Epithelial cell of esophagus (primary cell): Measurements from ENCODE around the gene SHC3.

Experiments used
- DNase-seq: peaks from one replicate; pipeline ENCODE4 v3.0.0; 2010; ENCODE audit warnings: low read depth
- H3K4me3 ChIP-seq: 2 replicates; pipeline ENCODE4 v1.5.1; 2011; ENCODE audit warnings: mild to moderate bottlenecking, low read length, control low read depth
- TF ChIP-seq, protein P1 (sequence below): IDR thresholded peaks from 2 replicates; pipeline ENCODE4 v1.5.1; 2011; ENCODE audit warnings: low read depth, mild to moderate bottlenecking, low read length, control low read depth, inconsistent platforms; ENCODE audit not compliant: insufficient read depth; ENCODE audit errors: missing control alignments

The SHC3 gene

DNA sequence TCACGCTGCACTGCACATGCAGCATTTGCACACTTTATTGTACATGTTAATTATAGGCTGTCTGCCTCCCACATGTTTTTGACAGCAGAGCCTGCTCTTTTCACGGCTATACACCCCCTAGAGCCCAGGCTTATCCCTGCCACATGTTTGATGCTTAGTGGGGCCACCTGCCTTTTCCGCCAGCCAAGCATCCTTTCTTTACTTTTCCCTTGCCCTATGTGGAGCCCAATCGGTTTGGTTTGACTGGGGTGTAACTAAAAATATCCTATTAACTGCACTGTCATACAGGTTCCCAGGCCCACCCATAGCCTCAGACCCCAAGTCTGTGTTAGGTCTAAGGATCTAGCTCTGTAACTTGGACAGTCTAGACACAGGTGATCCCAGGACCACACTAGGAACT lies 206.2 kb downstream of the SHC3 start:
- no peak for DNase-seq
- TF ChIP-seq, protein P1, sequence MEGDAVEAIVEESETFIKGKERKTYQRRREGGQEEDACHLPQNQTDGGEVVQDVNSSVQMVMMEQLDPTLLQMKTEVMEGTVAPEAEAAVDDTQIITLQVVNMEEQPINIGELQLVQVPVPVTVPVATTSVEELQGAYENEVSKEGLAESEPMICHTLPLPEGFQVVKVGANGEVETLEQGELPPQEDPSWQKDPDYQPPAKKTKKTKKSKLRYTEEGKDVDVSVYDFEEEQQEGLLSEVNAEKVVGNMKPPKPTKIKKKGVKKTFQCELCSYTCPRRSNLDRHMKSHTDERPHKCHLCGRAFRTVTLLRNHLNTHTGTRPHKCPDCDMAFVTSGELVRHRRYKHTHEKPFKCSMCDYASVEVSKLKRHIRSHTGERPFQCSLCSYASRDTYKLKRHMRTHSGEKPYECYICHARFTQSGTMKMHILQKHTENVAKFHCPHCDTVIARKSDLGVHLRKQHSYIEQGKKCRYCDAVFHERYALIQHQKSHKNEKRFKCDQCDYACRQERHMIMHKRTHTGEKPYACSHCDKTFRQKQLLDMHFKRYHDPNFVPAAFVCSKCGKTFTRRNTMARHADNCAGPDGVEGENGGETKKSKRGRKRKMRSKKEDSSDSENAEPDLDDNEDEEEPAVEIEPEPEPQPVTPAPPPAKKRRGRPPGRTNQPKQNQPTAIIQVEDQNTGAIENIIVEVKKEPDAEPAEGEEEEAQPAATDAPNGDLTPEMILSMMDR = no peak

DNA sequence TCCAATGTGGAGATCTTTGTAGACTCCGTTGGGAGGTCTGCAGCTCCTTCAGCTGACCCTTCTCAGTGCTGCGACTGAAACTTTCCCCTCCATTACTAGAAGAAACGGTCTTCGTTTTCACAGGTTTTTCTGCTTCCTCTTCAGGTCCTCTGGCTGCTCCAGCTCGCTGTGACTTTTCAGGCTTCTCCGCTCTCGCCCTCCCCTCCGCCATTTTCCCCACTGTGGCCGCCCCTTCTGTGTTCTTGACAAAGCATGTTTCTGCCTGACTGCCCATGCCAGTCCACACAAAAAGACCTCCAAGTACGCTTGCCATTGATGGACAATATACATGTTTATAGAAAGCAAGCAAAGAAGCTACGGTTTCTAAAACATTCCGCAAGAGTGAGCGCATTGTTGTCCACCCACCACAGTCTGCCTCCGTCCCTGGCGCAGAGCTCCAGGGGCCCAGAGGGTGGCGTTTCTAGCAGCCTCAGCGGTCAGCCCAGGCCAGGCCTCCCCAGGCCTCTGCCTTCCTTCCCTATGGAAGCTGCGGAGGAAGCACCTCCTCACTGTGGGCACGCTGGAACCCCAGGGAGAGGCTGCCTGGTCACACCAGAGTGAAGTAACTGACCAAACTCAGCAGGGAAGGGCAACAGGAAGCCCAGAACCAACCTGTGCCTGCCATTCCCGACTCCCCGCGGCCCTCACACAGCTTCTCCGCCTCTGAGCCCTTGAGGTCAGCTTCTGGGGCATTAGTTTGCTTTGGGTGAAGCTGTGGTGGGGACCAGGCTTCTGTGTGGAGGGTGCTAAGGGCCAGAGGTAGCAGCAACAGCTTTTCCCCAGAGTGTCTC lies 207.3 kb downstream of the SHC3 start:
- no peak overlapping the region for H3K4me3 ChIP-seq
- DNase-seq = no peak
- TF ChIP-seq, protein P1 = no peak

More for the DNA sequence above, 206.2 kb downstream of the SHC3 start:
- no peak overlapping the region for H3K4me3 ChIP-seq

DNA sequence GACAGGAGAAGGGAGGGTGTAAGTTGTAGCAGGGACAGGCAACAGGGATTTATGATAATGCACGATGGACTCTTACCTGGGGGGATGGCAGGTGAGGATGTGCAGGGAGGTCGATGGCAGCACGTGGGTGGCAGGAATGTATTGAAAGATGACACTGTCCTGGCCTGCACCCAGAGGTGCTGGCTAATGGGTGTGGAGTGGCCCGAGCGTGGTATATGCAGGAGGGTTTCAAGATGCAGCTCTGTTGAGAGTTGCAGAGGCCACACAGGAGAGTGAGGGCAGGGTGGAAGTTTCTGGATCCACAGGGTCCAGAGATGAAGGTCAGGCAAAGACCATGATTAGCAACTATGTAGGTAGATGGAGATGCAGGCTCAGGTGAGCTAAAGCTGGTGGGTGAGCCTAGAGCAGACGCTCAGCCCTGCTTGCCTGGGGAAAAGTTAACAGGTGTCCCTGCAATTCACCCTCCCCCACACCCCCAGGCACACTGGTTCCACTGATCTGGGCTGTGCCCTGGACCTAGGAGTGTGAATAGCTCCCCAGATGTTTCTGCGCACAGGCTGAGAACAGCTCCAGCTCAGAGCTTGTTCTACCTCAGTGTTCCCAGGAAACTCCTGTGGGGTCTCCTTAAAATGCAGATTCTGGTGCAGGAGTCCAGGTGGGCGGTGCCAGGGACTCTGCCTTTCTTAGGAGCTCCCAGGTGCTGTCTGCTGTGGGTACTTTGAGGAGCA lies 208.8 kb downstream of the SHC3 start:
- DNase-seq = no peak
- TF ChIP-seq, protein P1 = no peak
- H3K4me3 ChIP-seq = no peak overlapping the region

DNA sequence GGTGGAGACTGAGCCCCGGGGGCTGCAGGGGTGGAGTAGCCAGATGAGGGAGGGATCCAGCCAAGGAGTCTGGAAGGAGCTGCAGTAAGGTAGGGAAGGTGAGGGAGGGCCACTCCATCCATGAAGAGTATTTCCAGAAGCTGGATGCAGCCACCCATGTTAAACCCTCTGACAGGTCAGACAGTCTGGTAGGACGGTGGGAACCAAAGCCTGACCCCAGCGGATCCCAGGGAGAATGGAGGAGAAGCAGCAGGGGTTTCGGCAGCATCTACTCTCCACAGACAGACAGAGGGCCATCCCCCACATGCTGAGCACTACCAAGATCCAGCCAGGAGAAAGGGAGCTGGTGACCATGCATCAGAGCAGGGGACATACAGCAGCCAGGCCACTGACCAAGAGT lies 209.8 kb downstream of the SHC3 start:
- no peak for DNase-seq
- H3K4me3 ChIP-seq = no peak overlapping the region
- TF ChIP-seq, protein P1 = no peak

DNA sequence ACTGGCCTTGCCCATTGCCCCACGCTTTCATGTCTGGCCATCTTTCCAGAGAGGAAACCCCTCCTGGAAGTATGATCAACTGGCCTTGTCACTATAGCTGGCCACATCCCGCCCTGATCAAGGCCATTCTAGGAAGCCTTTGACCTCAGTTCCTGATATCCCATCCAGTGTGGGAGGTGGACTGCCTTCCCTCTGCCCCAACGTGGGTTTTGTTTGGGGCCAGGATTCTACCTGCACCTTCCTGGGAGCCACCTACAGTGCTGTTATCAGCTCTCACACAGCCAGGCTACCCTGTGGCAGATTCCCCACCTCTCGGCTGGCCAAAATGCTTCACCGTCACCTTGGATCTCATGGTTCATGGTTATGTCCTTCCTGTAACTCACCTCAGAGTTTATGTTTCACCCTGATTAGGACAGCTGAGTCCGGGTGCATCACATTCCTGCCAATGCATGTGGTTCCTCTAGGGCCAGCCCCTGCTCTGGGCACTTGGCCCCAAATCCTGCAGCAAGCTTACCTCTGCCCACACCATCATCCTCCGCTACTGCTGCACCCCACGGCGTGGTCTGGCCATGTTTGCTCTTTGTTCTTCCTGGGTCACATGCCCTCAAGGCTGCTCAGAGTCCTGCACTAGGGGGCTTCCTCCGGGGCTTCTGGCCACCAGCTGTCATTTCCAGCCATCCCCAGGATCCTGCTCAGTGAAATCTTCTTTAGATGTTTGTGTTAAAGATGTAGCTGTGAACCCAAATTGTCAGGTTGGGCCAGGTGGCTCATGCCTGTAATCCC lies 211.5 kb downstream of the SHC3 start:
- no peak for DNase-seq
- TF ChIP-seq, protein P1 = no peak

DNA sequence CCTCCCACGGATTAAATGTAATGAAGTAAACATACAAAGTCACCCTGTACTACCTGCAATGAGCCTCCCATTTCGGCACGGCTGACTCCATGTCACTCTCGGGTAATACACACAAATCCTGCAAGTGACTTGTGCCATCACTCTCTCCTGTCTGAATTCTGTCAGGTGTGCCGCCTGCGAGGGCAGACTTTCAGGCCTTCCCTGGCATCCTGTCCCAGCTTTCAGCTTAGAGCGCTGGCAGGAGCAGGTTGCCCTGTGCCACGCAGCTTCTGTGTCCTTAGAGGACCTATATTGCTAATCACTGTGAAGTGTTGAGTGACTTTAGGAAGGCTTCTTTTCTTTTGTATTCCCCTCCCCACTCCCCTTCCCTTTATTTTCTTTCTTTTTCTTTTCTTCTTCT lies 213.1 kb downstream of the SHC3 start:
- TF ChIP-seq, protein P1 = no peak
- no peak overlapping the region for H3K4me3 ChIP-seq
- DNase-seq = no peak

More for the DNA sequence above, 211.5 kb downstream of the SHC3 start:
- no peak overlapping the region for H3K4me3 ChIP-seq
